OCI-LY7 (cell line): ENCODE results near the gene KIF22.

ENCODE experiments used
- EZH2phosphoT487 ChIP-seq: fragments of 200-600 bp; sonication (generic); IDR thresholded peaks from 2 replicates; pipeline ENCODE4 v1.6.1; 2018; ENCODE audit warnings: low read depth, borderline replicate concordance, mild to moderate bottlenecking, mixed run types, antibody characterized with exemption, low read length, moderate library complexity, mixed read lengths
- TF ChIP-seq, protein P1 (sequence below): fragments of 200-600 bp; sonication (generic); conservative IDR thresholded peaks from 2 replicates; pipeline ENCODE4 v1.5.1; 2014; ENCODE audit warnings: mild to moderate bottlenecking, antibody characterized with exemption, low read length, moderate library complexity, mixed read lengths

DNA sequence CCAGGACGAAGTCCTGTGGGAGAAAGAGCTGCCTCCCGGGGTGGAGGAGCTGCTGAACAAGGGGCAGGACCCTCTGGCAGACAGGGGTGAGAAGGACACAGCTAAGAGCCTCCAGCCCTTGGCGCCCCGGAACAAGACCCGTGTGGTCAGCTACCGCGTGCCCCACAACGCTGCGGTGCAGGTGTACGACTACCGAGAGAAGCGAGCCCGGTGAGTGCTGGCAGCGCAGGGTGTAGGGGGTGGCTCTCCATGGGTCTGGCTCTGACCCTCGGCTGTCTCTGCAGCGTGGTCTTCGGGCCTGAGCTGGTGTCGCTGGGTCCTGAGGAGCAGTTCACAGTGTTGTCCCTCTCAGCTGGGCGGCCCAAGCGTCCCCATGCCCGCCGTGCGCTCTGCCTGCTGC is 51.1 kb downstream of the KIF22 start:
- TF ChIP-seq EZH2phosphoT487, result no peak
- TF ChIP-seq, protein P1, sequence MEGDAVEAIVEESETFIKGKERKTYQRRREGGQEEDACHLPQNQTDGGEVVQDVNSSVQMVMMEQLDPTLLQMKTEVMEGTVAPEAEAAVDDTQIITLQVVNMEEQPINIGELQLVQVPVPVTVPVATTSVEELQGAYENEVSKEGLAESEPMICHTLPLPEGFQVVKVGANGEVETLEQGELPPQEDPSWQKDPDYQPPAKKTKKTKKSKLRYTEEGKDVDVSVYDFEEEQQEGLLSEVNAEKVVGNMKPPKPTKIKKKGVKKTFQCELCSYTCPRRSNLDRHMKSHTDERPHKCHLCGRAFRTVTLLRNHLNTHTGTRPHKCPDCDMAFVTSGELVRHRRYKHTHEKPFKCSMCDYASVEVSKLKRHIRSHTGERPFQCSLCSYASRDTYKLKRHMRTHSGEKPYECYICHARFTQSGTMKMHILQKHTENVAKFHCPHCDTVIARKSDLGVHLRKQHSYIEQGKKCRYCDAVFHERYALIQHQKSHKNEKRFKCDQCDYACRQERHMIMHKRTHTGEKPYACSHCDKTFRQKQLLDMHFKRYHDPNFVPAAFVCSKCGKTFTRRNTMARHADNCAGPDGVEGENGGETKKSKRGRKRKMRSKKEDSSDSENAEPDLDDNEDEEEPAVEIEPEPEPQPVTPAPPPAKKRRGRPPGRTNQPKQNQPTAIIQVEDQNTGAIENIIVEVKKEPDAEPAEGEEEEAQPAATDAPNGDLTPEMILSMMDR, result no peak
